Keratinocyte (primary cell): ENCODE results near the gene FAM13A. TPM values are rescaled to one million over a fixed set of nuclear protein-coding genes. Genes with fewer than 3 reads are reported as not detected.

Experiments
- DNase-seq: peaks from one replicate; pipeline ENCODE4 v3.0.0-alpha.2; 2011; ENCODE audit warnings: low read depth, missing footprints, low spot score
- FAIRE-seq: peaks from 2 replicates; lab custom pipeline; 2011; peaks lifted over from hg19 to GRCh38; lab: Jason Lieb, UNC
- H2AFZ ChIP-seq: 2 replicates; pipeline ENCODE4 v1.6.0; 2012; ENCODE audit warnings: low read length, control low read depth, inconsistent platforms; ENCODE audit not compliant: control insufficient read depth
- H3K27ac ChIP-seq: 2 replicates; pipeline ENCODE4 v1.5.1; 2011; ENCODE audit warnings: low read length; ENCODE audit not compliant: control insufficient read depth, insufficient read depth
- H3K27me3 ChIP-seq: 3 replicates; pipeline ENCODE4 v1.6.0; 2011; ENCODE audit warnings: low read length; ENCODE audit not compliant: control insufficient read depth, insufficient read depth; ENCODE audit errors: extremely low read depth
- H3K36me3 ChIP-seq, 2 experiments: 2 replicates in 1 of 2; 3 replicates in 1 of 2; pipeline ENCODE4 v1.5.1; 2011; ENCODE audit warnings: low read length in 2 of 2, mild to moderate bottlenecking in 1 of 2; ENCODE audit not compliant: control insufficient read depth in 2 of 2, insufficient read depth in 2 of 2; ENCODE audit errors: extremely low read depth in 1 of 2
- H3K4me1 ChIP-seq: 3 replicates; pipeline ENCODE4 v1.5.1; 2011; ENCODE audit warnings: low read length; ENCODE audit not compliant: control insufficient read depth, insufficient read depth; ENCODE audit errors: extremely low read depth
- H3K4me2 ChIP-seq: 3 replicates; pipeline ENCODE4 v1.6.0; 2011; ENCODE audit warnings: low read depth, low read length; ENCODE audit not compliant: control insufficient read depth, insufficient read depth; ENCODE audit errors: extremely low read depth
- H3K4me3 ChIP-seq, 3 experiments: fragments of 200-600 bp in 1 of 3; sonication (generic) in 1 of 3; 2 replicates in 2 of 3; 3 replicates in 1 of 3; pipeline ENCODE4 v1.5.1; 2011 to 2016; ENCODE audit warnings: low read length in 3 of 3, mild to moderate bottlenecking in 3 of 3, control low read depth in 2 of 3, inconsistent platforms in 1 of 3, low read depth in 1 of 3, mixed read lengths in 1 of 3, mixed run types in 1 of 3, moderate library complexity in 1 of 3; ENCODE audit not compliant: control insufficient read depth in 2 of 3, insufficient read depth in 2 of 3; ENCODE audit errors: extremely low read depth in 1 of 3
- H3K79me2 ChIP-seq: 2 replicates; pipeline ENCODE4 v1.6.0; 2012; ENCODE audit warnings: low read length; ENCODE audit not compliant: control insufficient read depth, insufficient read depth
- H3K9ac ChIP-seq: 3 replicates; pipeline ENCODE4 v1.6.0; 2011; ENCODE audit warnings: low read length; ENCODE audit not compliant: control insufficient read depth, insufficient read depth; ENCODE audit errors: extremely low read depth
- H3K9me1 ChIP-seq: 3 replicates; pipeline ENCODE4 v1.6.0; 2011; ENCODE audit warnings: low read length; ENCODE audit not compliant: control insufficient read depth, insufficient read depth; ENCODE audit errors: extremely low read depth
- H3K9me3 ChIP-seq: 2 replicates; pipeline ENCODE4 v1.5.1; 2012; ENCODE audit warnings: low read depth, low read length; ENCODE audit not compliant: control insufficient read depth
- H4K20me1 ChIP-seq: 3 replicates; pipeline ENCODE4 v1.6.0; 2011; ENCODE audit warnings: low read length; ENCODE audit not compliant: control insufficient read depth, insufficient read depth; ENCODE audit errors: extremely low read depth
- EZH2 ChIP-seq: IDR thresholded peaks from one replicate; pipeline ENCODE4 v1.6.1; 2012; ENCODE audit warnings: inconsistent platforms, mild to moderate bottlenecking, low read length, moderate library complexity
- dilution Hi-C: fragments of 300-500 bp; cut with MboI; formaldehyde crosslinking; loops from one replicate; pipeline ENCODE4 v1.7.0; 2020; ENCODE audit warnings: low sequenced_read_pairs; ENCODE audit not compliant: extremely low pct_ligation_motif_present
- polyA plus RNA-seq, 5 experiments: library from polyadenylated mRNA; depleted of rRNA in 3 of 5; stranded (reverse) in 3 of 5; stranded (forward) in 1 of 5; unstranded in 1 of 5; fragments of >200 nt; gene quantifications; 1 replicate in 1 of 5; 2 replicates in 3 of 5; 3 replicates in 1 of 5; pipeline versions ENCODE4 v1.2.1 to v1.2.3, GENCODE V29; 2011 to 2012; ENCODE audit warnings: missing spikeins in 2 of 5, low read depth in 1 of 5, low replicate concordance in 1 of 5
- TF ChIP-seq, protein P1 (sequence below), 3 experiments: IDR thresholded peaks in 1 of 3; conservative IDR thresholded peaks in 1 of 3; optimal IDR thresholded peaks in 1 of 3; 2 replicates in 2 of 3; 3 replicates in 1 of 3; pipeline versions ENCODE3 to v1.5.1; 2011; ENCODE audit warnings: low read length in 3 of 3, mild to moderate bottlenecking in 3 of 3, moderate library complexity in 2 of 3, control low read depth in 1 of 3, inconsistent platforms in 1 of 3; ENCODE audit not compliant: insufficient read depth in 2 of 3; ENCODE audit errors: extremely low read depth in 1 of 3

Gene FAM13A
- polyA plus RNA-seq, 1 donor (not counting 4 experiments of a cell fraction or from before 2014, with no cell fraction given) = 6.0 TPM

DNA sequence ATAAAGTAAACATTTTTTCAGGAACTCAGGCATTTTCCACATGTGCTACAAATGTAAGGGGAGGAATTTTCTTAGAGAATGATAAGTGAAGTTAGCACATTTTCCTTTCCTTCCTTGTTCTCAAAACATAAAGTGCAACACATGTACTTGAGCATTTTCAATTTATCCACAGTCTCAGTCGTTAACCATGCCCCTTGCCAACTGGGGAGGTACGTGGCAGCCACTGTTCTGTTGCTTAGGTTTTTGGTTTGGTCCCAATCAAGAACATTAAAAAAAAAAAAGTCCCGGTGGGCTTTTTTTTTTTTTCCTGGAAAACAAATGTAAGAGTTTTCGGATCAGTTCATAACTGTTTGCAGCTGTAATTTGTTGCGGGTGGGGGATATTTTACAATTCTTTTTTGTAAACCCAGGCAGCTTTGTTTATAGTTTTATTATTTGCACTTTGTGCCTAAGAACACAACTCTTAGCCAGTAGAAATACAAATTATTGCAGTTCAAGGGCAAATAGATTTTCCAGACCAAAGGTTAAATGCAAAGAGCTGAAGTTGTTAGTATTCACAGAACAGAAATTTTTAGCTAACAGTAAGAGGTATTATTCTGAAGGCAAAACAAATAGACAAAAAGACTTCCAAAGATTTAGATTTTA is 247.3 kb downstream of the FAM13A start:
- H3K36me3 ChIP-seq = no peaks in the 10 kb centered on the region
- H3K27ac ChIP-seq = no peak overlapping the region
- H3K4me1 ChIP-seq = no peaks in the 10 kb centered on the region
- H3K4me2 ChIP-seq = no peak overlapping the region
- FAIRE-seq = no peak
- dilution Hi-C loops = no loop called here
- H3K4me3 ChIP-seq = no peak overlapping the region
- no peak overlapping the region for H2AFZ ChIP-seq
- TF ChIP-seq, protein P1, sequence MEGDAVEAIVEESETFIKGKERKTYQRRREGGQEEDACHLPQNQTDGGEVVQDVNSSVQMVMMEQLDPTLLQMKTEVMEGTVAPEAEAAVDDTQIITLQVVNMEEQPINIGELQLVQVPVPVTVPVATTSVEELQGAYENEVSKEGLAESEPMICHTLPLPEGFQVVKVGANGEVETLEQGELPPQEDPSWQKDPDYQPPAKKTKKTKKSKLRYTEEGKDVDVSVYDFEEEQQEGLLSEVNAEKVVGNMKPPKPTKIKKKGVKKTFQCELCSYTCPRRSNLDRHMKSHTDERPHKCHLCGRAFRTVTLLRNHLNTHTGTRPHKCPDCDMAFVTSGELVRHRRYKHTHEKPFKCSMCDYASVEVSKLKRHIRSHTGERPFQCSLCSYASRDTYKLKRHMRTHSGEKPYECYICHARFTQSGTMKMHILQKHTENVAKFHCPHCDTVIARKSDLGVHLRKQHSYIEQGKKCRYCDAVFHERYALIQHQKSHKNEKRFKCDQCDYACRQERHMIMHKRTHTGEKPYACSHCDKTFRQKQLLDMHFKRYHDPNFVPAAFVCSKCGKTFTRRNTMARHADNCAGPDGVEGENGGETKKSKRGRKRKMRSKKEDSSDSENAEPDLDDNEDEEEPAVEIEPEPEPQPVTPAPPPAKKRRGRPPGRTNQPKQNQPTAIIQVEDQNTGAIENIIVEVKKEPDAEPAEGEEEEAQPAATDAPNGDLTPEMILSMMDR (optimal IDR thresholded peaks at IDR 0.05 in 1 of 3, IDR thresholded peaks at IDR 0.05 in 1 of 3, conservative IDR thresholded peaks at IDR 0.05 in 1 of 3; ENCODE audit: extremely low read depth in 1 of 3, insufficient read depth in 2 of 3, low read length in 3 of 3) = no peak
- TF ChIP-seq EZH2 = no peak
- no peaks in the 10 kb centered on the region for H3K79me2 ChIP-seq
- DNase-seq = no peak
- H3K9ac ChIP-seq = no peak overlapping the region
- no peaks in the 10 kb centered on the region for H3K9me1 ChIP-seq
- no peaks in the 10 kb centered on the region for H3K27me3 ChIP-seq
- H4K20me1 ChIP-seq = no peaks in the 10 kb centered on the region
- no peaks in the 10 kb centered on the region for H3K9me3 ChIP-seq

DNA sequence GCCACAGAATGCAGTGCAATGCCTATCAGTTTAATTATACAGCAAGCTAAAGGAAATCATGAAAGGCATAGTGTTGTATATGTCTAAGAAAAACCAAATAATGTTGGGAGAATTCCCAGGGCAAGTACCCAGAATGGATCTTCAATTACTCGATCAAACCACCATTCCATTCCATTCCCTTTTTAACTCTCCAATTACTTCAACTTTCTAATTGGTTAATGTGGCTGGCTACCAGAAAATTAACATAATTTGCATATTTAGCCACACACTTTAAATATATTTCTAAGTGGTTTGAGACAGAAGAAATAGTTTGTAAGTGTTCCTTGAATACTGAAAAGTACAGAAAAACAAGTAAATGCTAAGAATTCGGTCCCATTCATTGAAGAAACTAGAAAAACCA is 247.9 kb downstream of the FAM13A start:
- H3K9ac ChIP-seq = no peak overlapping the region

More for the DNA sequence above, 247.9 kb downstream of the FAM13A start:
- no peaks in the 10 kb centered on the region for H3K9me1 ChIP-seq
- dilution Hi-C loops = no loop called here
- DNase-seq (no peak), FAIRE-seq (no peak)
- H3K79me2 ChIP-seq = no peaks in the 10 kb centered on the region
- no peaks in the 10 kb centered on the region for H3K36me3 ChIP-seq
- TF ChIP-seq EZH2 = no peak
- TF ChIP-seq, protein P1 (optimal IDR thresholded peaks at IDR 0.05 in 1 of 3, IDR thresholded peaks at IDR 0.05 in 1 of 3, conservative IDR thresholded peaks at IDR 0.05 in 1 of 3; ENCODE audit: extremely low read depth in 1 of 3, insufficient read depth in 2 of 3, low read length in 3 of 3) = no peak
- H3K4me2 ChIP-seq = no peak overlapping the region
- no peaks in the 10 kb centered on the region for H4K20me1 ChIP-seq
- no peaks in the 10 kb centered on the region for H3K27me3 ChIP-seq
- no peak overlapping the region for H3K4me3 ChIP-seq
- no peaks in the 10 kb centered on the region for H3K9me3 ChIP-seq
- H3K27ac ChIP-seq = no peak overlapping the region
- H2AFZ ChIP-seq = no peak overlapping the region
- no peaks in the 10 kb centered on the region for H3K4me1 ChIP-seq
